Brain microvascular endothelial cell (primary cell): Measurements from ENCODE around the gene NDUFS7.

Experiments used
- DNase-seq: peaks from one replicate; pipeline ENCODE4 v3.0.0-alpha.2; 2020
- H3K27ac ChIP-seq: fragments of 250-450 bp; sonication (Bioruptor Pico); 2 replicates; pipeline ENCODE4 v1.5.1; 2020; ENCODE audit warnings: mild to moderate bottlenecking, moderate library complexity
- H3K27me3 ChIP-seq: fragments of 250-450 bp; sonication (Bioruptor Pico); replicated peaks from 2 replicates; pipeline ENCODE4 v1.5.1; 2020; ENCODE audit warnings: mild to moderate bottlenecking
- H3K36me3 ChIP-seq: fragments of 250-450 bp; sonication (Bioruptor Pico); replicated peaks from 2 replicates; pipeline ENCODE4 v1.5.1; 2020; ENCODE audit warnings: mild to moderate bottlenecking
- H3K4me3 ChIP-seq: 2 replicates; pipeline ENCODE4 v1.5.1; 2011; ENCODE audit warnings: low read depth, mild to moderate bottlenecking, control low read depth, low read length, moderate library complexity
- CTCF ChIP-seq: IDR thresholded peaks from 2 replicates; pipeline ENCODE4 v1.5.1; 2011; ENCODE audit warnings: low read depth, mild to moderate bottlenecking, moderate library complexity, low read length, control low read depth, inconsistent platforms; ENCODE audit errors: missing control alignments
- in situ Hi-C: cut with HindIII; loops from 2 replicates; pipeline ENCODE4 v1.10.0; 2017; ENCODE audit warnings: low sequenced_read_pairs, low pct_ligation_motif_present

Gene NDUFS7

DNA sequence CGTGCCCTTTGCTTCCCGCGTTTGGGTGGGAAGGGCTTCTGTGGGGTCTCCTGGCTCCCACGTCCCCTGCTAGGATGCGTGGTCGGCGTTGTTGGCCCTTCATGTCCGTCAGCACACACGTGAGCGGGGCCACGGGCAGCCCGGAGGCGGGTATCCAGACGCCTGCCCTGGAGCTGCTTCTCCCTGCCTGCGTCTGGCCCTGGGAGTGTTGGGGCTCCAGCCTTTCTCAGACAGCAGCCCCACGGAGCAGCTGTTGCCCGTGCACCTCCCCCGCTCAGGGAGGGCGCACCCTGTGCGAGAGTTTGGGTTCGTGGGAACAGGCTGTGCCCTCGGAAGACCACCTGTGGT is 38.2 kb downstream of the NDUFS7 start:
- in situ Hi-C loops, result no loop called here
- TF ChIP-seq CTCF, result no peak
- no peak for DNase-seq
- Histone ChIP-seq H3K36me3 (peaks cover 77% of the 10 kb centered on the region), H3K27me3 (no peaks in the 10 kb centered on the region), H3K4me3 (no peak overlapping the region), H3K27ac (no peak overlapping the region)

DNA sequence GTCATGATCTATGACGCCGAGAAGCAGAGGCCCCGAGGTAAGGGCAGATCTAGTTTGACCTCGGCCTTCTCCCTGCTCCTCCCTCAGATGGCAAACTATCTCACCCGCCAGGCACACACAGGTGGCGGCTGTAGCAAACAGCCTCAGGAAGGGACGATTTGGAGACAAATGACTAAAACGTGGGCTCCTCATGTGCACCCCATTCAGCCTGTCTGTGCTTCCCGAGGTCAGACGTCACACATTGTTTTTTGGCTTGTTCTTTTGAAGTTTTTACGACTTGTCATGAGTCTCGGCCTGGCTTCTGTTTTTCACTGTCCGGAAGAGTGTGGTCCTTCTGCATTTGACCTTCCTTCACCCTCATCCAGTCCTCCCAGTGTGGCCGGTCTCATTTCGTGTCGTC is 38.7 kb downstream of the NDUFS7 start:
- Histone ChIP-seq H3K36me3 (peaks cover 81% of the 10 kb centered on the region), H3K4me3 (no peak overlapping the region), H3K27ac (no peak overlapping the region), H3K27me3 (no peaks in the 10 kb centered on the region)
- in situ Hi-C loops, result no loop called here
- DNase-seq, result no peak
- TF ChIP-seq CTCF, result no peak

DNA sequence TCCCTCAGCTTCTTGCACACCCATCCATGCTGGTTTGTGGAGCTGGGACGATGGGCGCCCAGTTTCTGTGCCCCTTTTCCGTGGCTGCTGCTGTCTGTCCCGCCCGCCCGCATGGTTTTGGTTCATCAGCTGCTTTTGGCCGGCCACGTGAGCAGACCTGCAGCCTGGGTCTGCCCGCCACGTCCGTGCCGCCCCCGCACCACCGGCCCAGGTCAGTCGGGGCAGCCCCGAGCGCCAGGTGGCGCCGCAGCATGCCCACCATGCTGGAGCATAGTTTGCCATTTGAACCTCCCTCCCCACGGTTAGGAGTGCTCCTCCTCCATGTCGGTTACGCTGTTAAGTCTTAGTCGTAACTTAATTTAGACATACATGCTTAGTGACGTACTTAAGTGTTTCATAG is 39.2 kb downstream of the NDUFS7 start:
- peaks cover 87% of the 10 kb centered on the region for H3K36me3 ChIP-seq
- no peak for TF ChIP-seq CTCF
- H3K27ac ChIP-seq, result no peak overlapping the region
- in situ Hi-C loops, result no loop called here
- H3K4me3 ChIP-seq, result no peak overlapping the region
- DNase-seq, result no peak
- H3K27me3 ChIP-seq, result no peaks in the 10 kb centered on the region

- Histone ChIP-seq H3K4me3 (no peak overlapping the region), H3K27me3 (no peaks in the 10 kb centered on the region), H3K36me3 (peaks cover 82% of the 10 kb centered on the region), H3K27ac (no peak overlapping the region)
- TF ChIP-seq CTCF, result no peak
- DNase-seq, result no peak
- in situ Hi-C loops, result no loop called here
Observed at GRCh38 chr19:1423436-1424191, 39.9 kb downstream of the NDUFS7 start.

GRCh38 chr19:1424192-1424955 is 40.7 kb downstream of the NDUFS7 start:
- Histone ChIP-seq H3K27me3 (no peaks in the 10 kb centered on the region), H3K36me3 (peaks cover 82% of the 10 kb centered on the region), H3K4me3 (no peak overlapping the region), H3K27ac (no peak overlapping the region)
- in situ Hi-C loops, result no loop called here
- no peak for DNase-seq
- TF ChIP-seq CTCF, result no peak
